Spleen (tissue), 11 donors: ENCODE data around the gene FCN3. TPM values are rescaled to one million over a fixed set of nuclear protein-coding genes. Genes with fewer than 3 reads are reported as not detected.

Source experiments
- DNase-seq: peaks from one replicate; pipeline ENCODE4 v3.0.0-alpha.2; 2020
- H3K27ac ChIP-seq, 8 donors: fragments of 200-600 bp; sonication (generic) in 7 of 8; 1 replicate in 4 of 8; 2 replicates in 4 of 8; pipeline versions ENCODE4 v1.5.0 to v1.8.0; 2016 to 2021; ENCODE audit warnings: inconsistent platforms in 4 of 8, mild to moderate bottlenecking in 4 of 8, moderate library complexity in 1 of 8
- H3K27me3 ChIP-seq, 7 donors: fragments of 200-600 bp; sonication (generic) in 6 of 7; replicated peaks in 1 of 7; 1 replicate in 4 of 7; 2 replicates in 3 of 7; pipeline versions ENCODE4 v1.5.0 to v1.8.0; 2016 to 2021; ENCODE audit warnings: inconsistent platforms in 3 of 7, mild to moderate bottlenecking in 1 of 7
- H3K36me3 ChIP-seq, 6 donors: fragments of 200-600 bp; sonication (generic) in 5 of 6; 1 replicate in 4 of 6; 2 replicates in 2 of 6; pipeline versions ENCODE4 v1.5.0 to v1.8.0; 2016 to 2021; ENCODE audit warnings: inconsistent platforms in 2 of 6
- H3K4me1 ChIP-seq, 6 donors: fragments of 200-600 bp; sonication (generic) in 5 of 6; 1 replicate in 3 of 6; 2 replicates in 3 of 6; pipeline versions ENCODE4 v1.5.0 to v1.8.0; 2016 to 2021; ENCODE audit warnings: inconsistent platforms in 3 of 6
- H3K4me3 ChIP-seq, 8 donors: fragments of 200-600 bp; sonication (generic) in 7 of 8; 1 replicate in 4 of 8; 2 replicates in 4 of 8; pipeline versions ENCODE4 v1.5.0 to v1.8.0; 2016 to 2021; ENCODE audit warnings: inconsistent platforms in 4 of 8, mild to moderate bottlenecking in 4 of 8, moderate library complexity in 2 of 8
- H3K9me3 ChIP-seq, 8 donors: fragments of 200-600 bp; sonication (generic) in 7 of 8; 1 replicate in 4 of 8; 2 replicates in 4 of 8; pipeline versions ENCODE4 v1.5.0 to v1.8.0; 2016 to 2021; ENCODE audit warnings: inconsistent platforms in 4 of 8
- CTCF ChIP-seq, 11 experiments: fragments of 200-600 bp in 7 of 11; fragments of 450-650 bp in 4 of 11; sonication (generic) in 4 of 11; IDR thresholded peaks in 8 of 11; conservative IDR thresholded peaks in 3 of 11; 1 replicate in 7 of 11; 2 replicates in 4 of 11; pipeline versions ENCODE4 v1.4.0 to v1.8.0; 2016 to 2021; ENCODE audit warnings: antibody characterized with exemption in 11 of 11, inconsistent platforms in 4 of 11, mild to moderate bottlenecking in 1 of 11
- POLR2A ChIP-seq, 3 donors: fragments of 450-650 bp; IDR thresholded peaks; one replicate each; pipeline ENCODE4 v1.5.1; 2017; ENCODE audit warnings: antibody characterized with exemption in 3 of 3, mild to moderate bottlenecking in 1 of 3
- POLR2AphosphoS5 ChIP-seq, 3 donors: sonication (generic); formaldehyde crosslinking; IDR thresholded peaks; one replicate each; pipeline ENCODE4 v1.5.1; 2017; ENCODE audit warnings: antibody characterized with exemption in 3 of 3
- WGBS, 5 donors: extraction: QIAGEN DNeasy Blood & Tissue Kit in 3 of 5; methylation state at CpG; one replicate each; pipeline versions ENCODE4 v1.1.5 to v1.1.7; 2013 to 2018; 5-methylcytosine and 5-hydroxymethylcytosine counted together
- intact Hi-C: fragments of 100-400 bp; cut with DNase I; formaldehyde crosslinking; loops from one replicate; pipeline ENCODE4 v1.15.0; 2023; ENCODE audit warnings: low total_unique reads
- polyA plus RNA-seq, 3 donors: library from polyadenylated mRNA; stranded (reverse); fragments of 200-250 nt; gene quantifications; one replicate each; pipeline ENCODE4 v1.2.1, GENCODE V29; 2013
- total RNA-seq, 7 donors: library from RNA; depleted of rRNA in 3 of 7; stranded (reverse); fragments of >200 nt in 3 of 7; fragmentation: NEBNext Ultra II Directional in 4 of 7; extraction: Animal tissue kit (Norgen Biotek cat#: 25700) in 4 of 7; gene quantifications; one replicate each; pipeline versions ENCODE4 v1.1.0 to v1.2.1, GENCODE V29; 2016 to 2021
- donor health status: healthy with polysubstance abuse.
- donor health status: DM: no; HTN: no; CAD: no; lungs with moderate emphysema.
- donor health status: DM: no; HTN: no; CAD: no.
- donor health status: Bipolar disorder and iron deficiency.
- donor health status: healthy.
- donor health status: DM: no; HTN: no; CAD: no.
- donor health status: DM: yes; HTN: yes; CAD: no.

Gene FCN3
- total and polyA plus RNA-seq, 10 donors: 3.7 to 21.7 (median 9.2) TPM

DNA sequence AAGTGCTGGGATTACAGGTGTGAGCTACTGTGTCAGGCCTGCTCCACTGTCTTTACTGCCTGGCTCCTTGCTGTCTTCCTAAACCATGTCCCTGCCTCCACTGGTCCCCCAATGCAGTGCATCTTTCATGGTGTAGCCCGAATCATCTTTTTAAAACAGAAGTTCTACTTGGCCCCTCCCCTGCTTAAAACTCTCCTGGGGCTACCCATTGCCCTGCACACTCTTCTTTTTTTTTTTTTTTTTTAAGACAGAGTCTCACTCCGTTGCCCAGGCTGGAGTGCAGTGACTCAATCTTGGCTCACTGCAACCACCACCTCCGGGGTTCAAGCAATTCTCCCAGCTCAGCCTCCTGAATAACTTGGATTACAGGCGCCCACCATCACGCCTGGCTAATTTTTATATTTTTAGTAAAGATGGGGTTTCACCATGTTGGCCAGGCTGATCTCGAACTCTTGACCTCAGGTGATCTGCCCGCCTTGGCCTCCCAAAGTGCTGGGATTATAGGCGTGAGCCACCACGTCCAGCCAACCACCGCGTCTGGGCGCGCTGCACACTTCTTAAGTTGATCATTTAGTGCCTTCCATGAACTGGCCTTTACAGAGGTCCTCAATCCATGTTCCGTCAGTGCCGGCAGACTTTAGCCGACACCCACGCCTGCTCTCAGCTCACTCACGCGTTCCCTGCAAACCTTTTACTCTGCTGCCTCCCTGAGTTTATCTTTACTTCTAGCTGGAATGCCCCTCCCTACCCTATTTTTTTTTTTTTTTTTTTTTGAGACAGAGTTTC is 2.4 kb downstream of the FCN3 start:
- 84 to 90% (median 87%) methylated on average over 19 of the region's 19 CpGs for WGBS, 5 donors
- TF ChIP-seq POLR2AphosphoS5 (IDR thresholded peaks at IDR 0.05): no peak
- TF ChIP-seq CTCF (IDR thresholded peaks at IDR 0.05 in 8 of 11, conservative IDR thresholded peaks at IDR 0.05 in 3 of 11): no peak
- no peak for TF ChIP-seq POLR2A (IDR thresholded peaks at IDR 0.05)
- no peaks in the 10 kb centered on the region for H3K27me3 ChIP-seq
- no peak overlapping the region for H3K4me3 ChIP-seq
- H3K4me1 ChIP-seq: peaks cover 6 to 47% (median 27%) of the 10 kb centered on the region in 6 donors
- H3K9me3 ChIP-seq: no peaks in the 10 kb centered on the region
- intact Hi-C loops: no loop called here
- DNase-seq: no peak
- H3K27ac ChIP-seq: no peak overlapping the region
- H3K36me3 ChIP-seq: no peaks in the 10 kb centered on the region

DNA sequence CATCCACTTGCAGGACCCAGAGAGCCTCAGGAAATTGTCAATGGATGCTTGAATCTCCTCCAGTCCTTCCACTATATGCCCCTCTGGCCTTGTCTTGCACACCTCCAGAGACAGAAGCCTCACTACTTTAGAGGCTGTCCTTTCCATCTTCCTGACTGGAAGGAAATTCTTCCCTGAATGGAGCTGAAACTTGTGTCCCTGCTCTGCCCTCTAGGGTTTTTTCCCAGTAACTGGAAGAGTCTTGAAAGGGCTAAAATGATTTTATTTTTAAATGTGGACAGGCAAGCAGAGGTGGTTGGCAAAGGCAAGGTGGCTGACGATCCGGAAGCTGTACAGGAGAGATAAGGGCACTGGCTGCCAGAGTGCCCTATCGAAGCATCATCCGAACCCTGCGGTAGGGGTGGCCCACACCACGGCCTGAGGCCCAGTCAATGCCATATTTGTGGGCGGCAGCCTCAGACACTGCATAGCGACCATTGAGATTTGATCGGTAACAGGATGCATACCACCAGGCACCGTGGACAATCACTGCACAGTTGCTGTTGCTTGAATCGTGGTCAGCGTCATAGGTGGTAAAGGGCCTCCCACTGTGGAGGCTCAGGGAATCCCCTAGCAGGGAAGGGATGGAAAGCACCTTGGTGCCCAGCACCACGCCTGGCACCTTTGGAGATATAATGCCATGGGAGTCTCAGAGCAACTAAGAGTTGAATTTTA is 5.6 kb downstream of the FCN3 start:
- Histone ChIP-seq H3K9me3 (no peaks in the 10 kb centered on the region), H3K36me3 (peaks cover 0 to 7% (median 0%) of the 10 kb centered on the region in 6 donors), H3K4me1 (peaks cover 19 to 65% (median 55%) of the 10 kb centered on the region in 6 donors), H3K27me3 (no peaks in the 10 kb centered on the region), H3K27ac (peak overlapping the region in 5 of 8 donors; percentile 31 to 73 (median 63)), H3K4me3 (no peak overlapping the region)
- intact Hi-C loops: no loop called here
- no peak for DNase-seq
- TF ChIP-seq CTCF (IDR thresholded peaks at IDR 0.05 in 8 of 11, conservative IDR thresholded peaks at IDR 0.05 in 3 of 11): no peak
- 37 to 55% (median 48%) methylated on average over 12 to 13 of the region's 13 CpGs for WGBS, 5 donors

GRCh38 chr1:27367160-27367650 is 7.4 kb downstream of the FCN3 start:
- peaks cover 19 to 68% (median 55%) of the 10 kb centered on the region in 6 donors for H3K4me1 ChIP-seq
- H3K27ac ChIP-seq: peak overlapping the region; percentile 61 to 95 (median 90)
- H3K4me3 ChIP-seq: peak overlapping the region in 7 of 8 donors; percentile 59 to 89 (median 68)
- intact Hi-C loops: no loop called here
- no peak for TF ChIP-seq CTCF (IDR thresholded peaks at IDR 0.05 in 8 of 11, conservative IDR thresholded peaks at IDR 0.05 in 3 of 11)
- TF ChIP-seq POLR2AphosphoS5 (IDR thresholded peaks at IDR 0.05): no peak
- no peak for TF ChIP-seq POLR2A (IDR thresholded peaks at IDR 0.05)
- peaks cover 0 to 25% (median 7%) of the 10 kb centered on the region in 6 donors for H3K36me3 ChIP-seq
- no peak for DNase-seq
- H3K27me3 ChIP-seq: no peaks in the 10 kb centered on the region
- WGBS, 5 donors: 50 to 64% (median 56%) methylated on average over 3 to 8 of the region's 8 CpGs
- no peaks in the 10 kb centered on the region for H3K9me3 ChIP-seq
